K562 (cell line): ENCODE results near the gene RNASEH1. TPM values are rescaled to one million over a fixed set of nuclear protein-coding genes. Genes with fewer than 3 reads are reported as not detected.

Experiments
- ATAC-seq: fragments of 200-7000 bp; cut with Tn5 transposase; 3 replicates; pipeline ENCODE4 v1.9.1; 2020; ENCODE audit warnings: moderate library complexity
- BruUV-seq: library from RNA; stranded (reverse); fragments of 400-500 nt; replicated peaks from 2 replicates; lab custom pipeline; 2021; lab: Mats Ljungman, UMichigan
- CTCF ChIA-PET: fragments of 300-600 bp; formaldehyde crosslinking; extraction: SDS; loops from one replicate; lab custom pipeline; 2021; ENCODE audit warnings: low intra/inter-chr PET ratio; lab: Yijun Ruan, JAX
- POLR2A ChIA-PET: fragments of 300-600, 350-650 bp; sonication (Branson Sonifier 250); formaldehyde crosslinking; extraction: SDS; loops from one replicate; lab custom pipeline; 2021; ENCODE audit warnings: antibody characterized with exemption, inconsistent platforms; lab: Yijun Ruan, JAX
- DNase-seq, 4 experiments: peaks; one replicate each; pipeline versions ENCODE4 v3.0.0 to v3.0.0-alpha.2; 2011 to 2018; ENCODE audit warnings: low spot score in 3 of 4, mixed read lengths in 3 of 4; ENCODE audit errors: extremely low read depth in 1 of 4
- FAIRE-seq: peaks from 2 replicates; lab custom pipeline; 2011; peaks lifted over from hg19 to GRCh38; lab: Jason Lieb, UNC
- H2AFZ ChIP-seq: 2 replicates; pipeline ENCODE4 v1.6.0; 2011; ENCODE audit warnings: low read depth, low read length, control low read depth, inconsistent platforms
- H3K27ac ChIP-seq: fragments of 200-600 bp; 3 replicates; pipeline ENCODE4 v1.8.0; 2011; ENCODE audit warnings: low read depth, mild to moderate bottlenecking, control low read depth, inconsistent platforms, low read length, moderate library complexity, mixed read lengths; ENCODE audit errors: extremely low read depth
- H3K27me3 ChIP-seq, 2 experiments: fragments of 300-600 bp in 1 of 2; 2 replicates in 1 of 2; 3 replicates in 1 of 2; pipeline versions ENCODE4 v1.6.0 to v1.8.0; 2011; ENCODE audit warnings: inconsistent platforms in 2 of 2, low read length in 2 of 2, mild to moderate bottlenecking in 1 of 2, mixed read lengths in 1 of 2, moderate library complexity in 1 of 2; ENCODE audit not compliant: control insufficient read depth in 2 of 2, insufficient read depth in 2 of 2
- H3K36me3 ChIP-seq: fragments of 300-600 bp; 3 replicates; pipeline ENCODE4 v1.8.0; 2011; ENCODE audit warnings: mild to moderate bottlenecking, low read length, inconsistent platforms; ENCODE audit not compliant: control insufficient read depth, insufficient read depth
- H3K4me1 ChIP-seq, 2 experiments: fragments of 200-600 bp in 1 of 2; replicated peaks in 1 of 2; 2 replicates in 1 of 2; 3 replicates in 1 of 2; pipeline versions ENCODE4 v1.5.1 to v1.8.0; 2011; ENCODE audit warnings: inconsistent platforms in 2 of 2, low read length in 2 of 2, mild to moderate bottlenecking in 1 of 2, mixed read lengths in 1 of 2, moderate library complexity in 1 of 2; ENCODE audit not compliant: control insufficient read depth in 2 of 2, insufficient read depth in 2 of 2
- H3K4me2 ChIP-seq: 2 replicates; pipeline ENCODE4 v1.6.1; 2011; ENCODE audit warnings: low read length, control low read depth, inconsistent platforms, mixed read lengths; ENCODE audit not compliant: insufficient read depth
- H3K4me3 ChIP-seq: fragments of 200-600 bp; sonication (generic), shearing (Covaris generic); 2 replicates; pipeline ENCODE4 v1.5.1; 2016; ENCODE audit warnings: control low read depth, inconsistent platforms
- H3K79me2 ChIP-seq: fragments of 200-600 bp; 3 replicates; pipeline ENCODE4 v1.8.0; 2011; ENCODE audit warnings: low read length, inconsistent platforms; ENCODE audit not compliant: control insufficient read depth, insufficient read depth
- H3K9ac ChIP-seq, 2 experiments: 2 replicates each; pipeline versions ENCODE4 v1.6.0 to v1.6.1; 2011; ENCODE audit warnings: low read depth in 2 of 2, low read length in 2 of 2, control low read depth in 1 of 2, inconsistent platforms in 1 of 2, mild to moderate bottlenecking in 1 of 2, mixed read lengths in 1 of 2; ENCODE audit not compliant: insufficient read depth in 1 of 2
- H3K9me1 ChIP-seq: one replicate; pipeline ENCODE4 v1.6.0; 2011; ENCODE audit warnings: inconsistent platforms, mild to moderate bottlenecking, low read length, moderate library complexity; ENCODE audit not compliant: control insufficient read depth, insufficient read depth
- H3K9me3 ChIP-seq: replicated peaks from 2 replicates; pipeline ENCODE4 v1.5.1; 2011; ENCODE audit warnings: low read depth, low read length, inconsistent platforms; ENCODE audit not compliant: control insufficient read depth, insufficient read depth
- H4K20me1 ChIP-seq: replicated peaks from 2 replicates; pipeline ENCODE4 v1.6.1; 2011; ENCODE audit warnings: low read length, inconsistent platforms, mixed read lengths; ENCODE audit not compliant: control insufficient read depth, insufficient read depth
- MEF2D ChIP-seq: conservative IDR thresholded peaks from 2 replicates; pipeline ENCODE4 v1.6.1; 2016; ENCODE audit warnings: low read depth, missing genetic modification characterization, missing compliant biosample characterization
- NFIC ChIP-seq: fragments of 450-650 bp; IDR thresholded peaks from 2 replicates; pipeline ENCODE4 v1.6.1; 2017; ENCODE audit warnings: mild to moderate bottlenecking, inconsistent platforms
- POLR2H ChIP-seq: IDR thresholded peaks from 2 replicates; pipeline ENCODE4 v1.6.1; 2016; ENCODE audit warnings: missing genetic modification characterization, low read depth, mild to moderate bottlenecking, control low read depth, missing compliant biosample characterization, moderate library complexity
- SIN3B ChIP-seq: fragments of 450-650 bp; IDR thresholded peaks from 2 replicates; pipeline ENCODE4 v1.6.1; 2017; ENCODE audit warnings: low read depth, mild to moderate bottlenecking, moderate library complexity
- TEAD1 ChIP-seq, 2 experiments: fragments of 450-650 bp in 1 of 2; sonication (generic) in 1 of 2; formaldehyde crosslinking; IDR thresholded peaks; 2 replicates each; pipeline versions ENCODE4 v1.4.0 to v1.8.0; 2020 to 2022; ENCODE audit warnings: mild to moderate bottlenecking in 2 of 2, missing genetic modification reagents in 1 of 2
- TFAM ChIP-seq: fragments of 250-450 bp; sonication (Bioruptor Pico); conservative IDR thresholded peaks from 2 replicates; pipeline ENCODE4 v1.5.0; 2021; ENCODE audit warnings: mild to moderate bottlenecking, moderate library complexity
- ZBED1 ChIP-seq: IDR thresholded peaks from 2 replicates; pipeline ENCODE4 v1.6.1; 2014
- ZBTB1 ChIP-seq: sonication (generic); formaldehyde crosslinking; IDR thresholded peaks from 2 replicates; pipeline ENCODE4 v1.8.1; 2023; ENCODE audit warnings: missing genetic modification reagents, low read depth, mild to moderate bottlenecking, borderline replicate concordance
- ZNF224 ChIP-seq: sonication (generic); formaldehyde crosslinking; IDR thresholded peaks from 2 replicates; pipeline ENCODE4 v1.8.0; 2022; ENCODE audit warnings: mild to moderate bottlenecking, missing genetic modification reagents
- ZNF75A ChIP-seq: fragments of 450-650 bp; formaldehyde crosslinking; IDR thresholded peaks from 2 replicates; pipeline ENCODE4 v1.4.0; 2020; ENCODE audit warnings: mild to moderate bottlenecking
- WGBS: fragments of 100-300 bp; shearing (Covaris generic); methylation state at CpG from one replicate; pipeline ENCODE4 v1.1.6; 2016; ENCODE audit warnings: low coverage, mixed read lengths; ENCODE audit not compliant: insufficient coverage; ENCODE audit errors: missing lambda C conversion rate; 5-methylcytosine and 5-hydroxymethylcytosine counted together
- in situ Hi-C: fragments of 300-500 bp; cut with MboI; formaldehyde crosslinking; loops from 4 replicates; pipeline ENCODE4 v1.15.0; 2018; ENCODE audit warnings: inconsistent platforms, mixed read lengths
- intact Hi-C: fragments of 100-400 bp; cut with micrococcal nuclease; formaldehyde crosslinking; loops from 2 replicates; pipeline ENCODE4 v1.14.2; 2022
- polyA plus RNA-seq, 8 experiments: library from polyadenylated mRNA; depleted of rRNA in 4 of 8; stranded (reverse) in 5 of 8; unstranded in 3 of 8; fragments of >200 nt; fragmentation: Nextera tagmentation in 2 of 8; fragmentation: Illumina TruSeq in 1 of 8; extraction: Ambion mirVana in 2 of 8; extraction: Trizol in 1 of 8; gene quantifications; 2 replicates each; pipeline versions ENCODE4 v1.2.1 to v1.2.3, GENCODE V29; 2011 to 2014; ENCODE audit warnings: inconsistent platforms in 1 of 8, missing spikeins in 1 of 8
- total RNA-seq, 7 experiments: library from RNA; depleted of rRNA in 6 of 7; stranded (reverse); fragments of >200 nt in 6 of 7; fragmentation: Illumina TruSeq in 2 of 7; extraction: Trizol in 2 of 7; gene quantifications; 2 replicates each; pipeline versions ENCODE4 v1.2.1 to v1.2.3, GENCODE V29; 2011 to 2021; ENCODE audit warnings: low replicate concordance in 1 of 7
- TF ChIP-seq, protein P1 (sequence below): sonication (generic); formaldehyde crosslinking; IDR thresholded peaks from 2 replicates; pipeline ENCODE4 v1.8.0; 2023; ENCODE audit warnings: mild to moderate bottlenecking, missing genetic modification reagents
- TF ChIP-seq, protein P2 (sequence below): fragments of 450-650 bp; formaldehyde crosslinking; IDR thresholded peaks from 2 replicates; pipeline ENCODE4 v1.4.0; 2022; ENCODE audit warnings: missing genetic modification characterization
- TF ChIP-seq, protein P3 (sequence below): fragments of 250-450 bp; sonication (Bioruptor Pico); IDR thresholded peaks from 2 replicates; pipeline ENCODE4 v1.5.0; 2021

Gene RNASEH1
- total and polyA plus RNA-seq, 9 of the 15 experiments (the other 6 are each of a cell fraction or from before 2014, with no cell fraction given) = 25.7 to 47.5 (median 42.8) TPM

DNA sequence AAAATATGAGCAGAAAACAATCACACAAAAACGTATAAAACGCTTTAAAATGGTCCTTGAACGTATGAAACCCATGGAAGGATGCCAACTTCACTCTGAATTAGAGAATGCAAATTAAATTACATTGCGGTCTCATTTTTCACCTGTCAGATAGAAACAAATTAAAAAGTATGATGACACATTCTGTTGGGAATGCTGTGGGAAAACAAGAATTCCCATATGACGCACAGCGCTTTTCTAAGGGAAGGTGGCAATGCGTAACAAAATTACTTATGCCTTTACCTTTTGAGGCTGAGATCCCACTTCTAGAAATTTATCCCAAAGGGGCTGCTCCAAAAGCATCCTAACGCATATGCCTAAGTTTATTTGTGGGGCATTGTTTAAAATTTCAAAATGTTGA is 13.2 kb upstream of the RNASEH1 start:
- Histone ChIP-seq H3K9me3 (peaks cover 3% of the 10 kb centered on the region; the same call in 1 of the 2 replicates), H3K4me1 (peaks cover 0 to 6% of the 10 kb centered on the region in 2 experiments; a peak in 2 of 5 replicates), H3K27me3 (no peaks in the 10 kb centered on the region), H3K36me3 (peaks cover 7% of the 10 kb centered on the region; the same call in 2 of the 3 replicates), H3K9me1 (no peaks in the 10 kb centered on the region), H2AFZ (0 out of 2 replicates have a peak overlapping the region, but pooled peaks have one; percentile 9), H3K79me2 (peaks cover 12% of the 10 kb centered on the region), H3K4me2 (no peak overlapping the region), H4K20me1 (peaks cover 7% of the 10 kb centered on the region), H3K4me3 (no peak overlapping the region), H3K27ac (no peak overlapping the region), H3K9ac (no peak overlapping the region)
- in situ Hi-C loops = no loop called here
- no peak for DNase-seq
- ChIA-PET CTCF (no interaction called here), POLR2A (no interaction called here)
- intact Hi-C loops = no loop called here
- WGBS = 60% methylated on average over 8 of the region's 8 CpGs
- FAIRE-seq = no peak
- ATAC-seq = no peak
- no TSS peak for BruUV-seq
- TF ChIP-seq ZNF75A (no peak), POLR2H (tag) (no peak), SIN3B (no peak), TEAD1 (CRISPR knock-in tag; IDR thresholded peaks at IDR 0.05) (no peak), ZBTB1 (no peak), TFAM (CRISPR knock-in tag) (no peak), ZBED1 (no peak), ZNF224 (CRISPR knock-in tag) (no peak), NFIC (no peak), MEF2D (tag) (no peak)
- TF ChIP-seq, protein P1, sequence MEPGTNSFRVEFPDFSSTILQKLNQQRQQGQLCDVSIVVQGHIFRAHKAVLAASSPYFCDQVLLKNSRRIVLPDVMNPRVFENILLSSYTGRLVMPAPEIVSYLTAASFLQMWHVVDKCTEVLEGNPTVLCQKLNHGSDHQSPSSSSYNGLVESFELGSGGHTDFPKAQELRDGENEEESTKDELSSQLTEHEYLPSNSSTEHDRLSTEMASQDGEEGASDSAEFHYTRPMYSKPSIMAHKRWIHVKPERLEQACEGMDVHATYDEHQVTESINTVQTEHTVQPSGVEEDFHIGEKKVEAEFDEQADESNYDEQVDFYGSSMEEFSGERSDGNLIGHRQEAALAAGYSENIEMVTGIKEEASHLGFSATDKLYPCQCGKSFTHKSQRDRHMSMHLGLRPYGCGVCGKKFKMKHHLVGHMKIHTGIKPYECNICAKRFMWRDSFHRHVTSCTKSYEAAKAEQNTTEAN (CRISPR knock-in tag) = no peak
- TF ChIP-seq, protein P2, sequence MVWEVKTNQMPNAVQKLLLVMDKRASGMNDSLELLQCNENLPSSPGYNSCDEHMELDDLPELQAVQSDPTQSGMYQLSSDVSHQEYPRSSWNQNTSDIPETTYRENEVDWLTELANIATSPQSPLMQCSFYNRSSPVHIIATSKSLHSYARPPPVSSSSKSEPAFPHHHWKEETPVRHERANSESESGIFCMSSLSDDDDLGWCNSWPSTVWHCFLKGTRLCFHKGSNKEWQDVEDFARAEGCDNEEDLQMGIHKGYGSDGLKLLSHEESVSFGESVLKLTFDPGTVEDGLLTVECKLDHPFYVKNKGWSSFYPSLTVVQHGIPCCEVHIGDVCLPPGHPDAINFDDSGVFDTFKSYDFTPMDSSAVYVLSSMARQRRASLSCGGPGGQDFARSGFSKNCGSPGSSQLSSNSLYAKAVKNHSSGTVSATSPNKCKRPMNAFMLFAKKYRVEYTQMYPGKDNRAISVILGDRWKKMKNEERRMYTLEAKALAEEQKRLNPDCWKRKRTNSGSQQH (CRISPR knock-in tag) = no peak
- TF ChIP-seq, protein P3, sequence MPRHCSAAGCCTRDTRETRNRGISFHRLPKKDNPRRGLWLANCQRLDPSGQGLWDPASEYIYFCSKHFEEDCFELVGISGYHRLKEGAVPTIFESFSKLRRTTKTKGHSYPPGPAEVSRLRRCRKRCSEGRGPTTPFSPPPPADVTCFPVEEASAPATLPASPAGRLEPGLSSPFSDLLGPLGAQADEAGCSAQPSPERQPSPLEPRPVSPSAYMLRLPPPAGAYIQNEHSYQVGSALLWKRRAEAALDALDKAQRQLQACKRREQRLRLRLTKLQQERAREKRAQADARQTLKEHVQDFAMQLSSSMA (CRISPR knock-in tag) = no peak
